ENCODE measurements around the gene WDR46.
A peak's percentile ranks its signal among the peaks of the same experiment; 100 is the strongest.

WDR46 gene

DNA sequence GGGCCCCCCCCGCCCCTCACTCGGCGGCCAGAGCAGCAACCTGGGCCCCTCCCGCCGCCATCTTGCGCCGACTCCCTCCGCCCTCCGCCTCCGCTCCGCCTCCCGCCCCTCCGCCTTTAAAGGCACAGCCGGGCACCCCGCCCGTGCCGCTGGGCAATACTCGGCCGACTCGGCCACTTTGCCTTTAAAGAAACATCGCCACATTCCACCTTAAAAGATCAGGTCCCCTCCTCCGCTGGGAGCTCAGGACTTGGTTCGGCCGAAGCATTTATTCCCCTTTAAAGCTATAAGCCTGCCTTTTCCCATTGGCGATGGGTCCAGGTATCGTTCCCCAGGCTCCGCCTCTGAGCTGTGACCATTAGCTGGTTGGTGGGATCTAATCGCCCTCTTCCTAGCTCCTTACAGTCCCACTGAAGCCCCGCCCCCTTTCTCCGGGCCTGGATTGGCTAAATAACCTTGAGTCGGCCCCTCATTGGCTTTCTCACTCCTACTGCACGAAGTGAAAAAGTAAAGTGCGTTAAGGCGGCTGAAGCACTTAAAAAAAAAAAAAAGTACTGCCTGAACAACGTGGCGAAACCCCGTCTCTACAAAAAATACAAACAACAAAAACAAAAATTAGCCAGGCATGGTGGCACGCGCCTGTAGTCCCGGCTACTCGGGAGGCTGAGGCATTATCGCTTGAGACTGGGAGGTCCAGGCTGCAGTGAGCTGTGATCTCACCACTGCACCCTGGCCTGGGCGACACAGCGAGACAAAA is 28.8 kb upstream of the WDR46 start, which contains the start of gene ZBTB22 (continued):
- TF ChIP-seq IKZF3 (tag by site-specific recombination; IDR thresholded peaks at IDR 0.05), result peak; percentile 67
- peak; percentile 52 for TF ChIP-seq KLF9 (tag by site-specific recombination; IDR thresholded peaks at IDR 0.05; ENCODE audit: low read depth)
- TF ChIP-seq ZNF18 (tag by site-specific recombination; IDR thresholded peaks at IDR 0.05), result no peak
- peak; percentile 69 for TF ChIP-seq EGR2 (tag by site-specific recombination; IDR thresholded peaks at IDR 0.05; ENCODE audit: low read depth)
- peak; percentile 99 for TF ChIP-seq ZNF692 (tag by site-specific recombination; IDR thresholded peaks at IDR 0.05)
- peak; percentile 78 for TF ChIP-seq KLF10 (tag by site-specific recombination; IDR thresholded peaks at IDR 0.05)
- TF ChIP-seq, protein P1, sequence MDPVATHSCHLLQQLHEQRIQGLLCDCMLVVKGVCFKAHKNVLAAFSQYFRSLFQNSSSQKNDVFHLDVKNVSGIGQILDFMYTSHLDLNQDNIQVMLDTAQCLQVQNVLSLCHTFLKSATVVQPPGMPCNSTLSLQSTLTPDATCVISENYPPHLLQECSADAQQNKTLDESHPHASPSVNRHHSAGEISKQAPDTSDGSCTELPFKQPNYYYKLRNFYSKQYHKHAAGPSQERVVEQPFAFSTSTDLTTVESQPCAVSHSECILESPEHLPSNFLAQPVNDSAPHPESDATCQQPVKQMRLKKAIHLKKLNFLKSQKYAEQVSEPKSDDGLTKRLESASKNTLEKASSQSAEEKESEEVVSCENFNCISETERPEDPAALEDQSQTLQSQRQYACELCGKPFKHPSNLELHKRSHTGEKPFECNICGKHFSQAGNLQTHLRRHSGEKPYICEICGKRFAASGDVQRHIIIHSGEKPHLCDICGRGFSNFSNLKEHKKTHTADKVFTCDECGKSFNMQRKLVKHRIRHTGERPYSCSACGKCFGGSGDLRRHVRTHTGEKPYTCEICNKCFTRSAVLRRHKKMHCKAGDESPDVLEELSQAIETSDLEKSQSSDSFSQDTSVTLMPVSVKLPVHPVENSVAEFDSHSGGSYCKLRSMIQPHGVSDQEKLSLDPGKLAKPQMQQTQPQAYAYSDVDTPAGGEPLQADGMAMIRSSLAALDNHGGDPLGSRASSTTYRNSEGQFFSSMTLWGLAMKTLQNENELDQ (tag by site-specific recombination; IDR thresholded peaks at IDR 0.05; ENCODE audit: low read depth), result no peak
- peak; percentile 98 for TF ChIP-seq KLF8 (tag by site-specific recombination; IDR thresholded peaks at IDR 0.05)
- TF ChIP-seq, protein P2, sequence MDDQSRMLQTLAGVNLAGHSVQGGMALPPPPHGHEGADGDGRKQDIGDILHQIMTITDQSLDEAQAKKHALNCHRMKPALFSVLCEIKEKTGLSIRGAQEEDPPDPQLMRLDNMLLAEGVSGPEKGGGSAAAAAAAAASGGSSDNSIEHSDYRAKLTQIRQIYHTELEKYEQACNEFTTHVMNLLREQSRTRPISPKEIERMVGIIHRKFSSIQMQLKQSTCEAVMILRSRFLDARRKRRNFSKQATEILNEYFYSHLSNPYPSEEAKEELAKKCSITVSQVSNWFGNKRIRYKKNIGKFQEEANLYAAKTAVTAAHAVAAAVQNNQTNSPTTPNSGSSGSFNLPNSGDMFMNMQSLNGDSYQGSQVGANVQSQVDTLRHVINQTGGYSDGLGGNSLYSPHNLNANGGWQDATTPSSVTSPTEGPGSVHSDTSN (CRISPR knock-in tag; IDR thresholded peaks at IDR 0.05), result no peak
- TF ChIP-seq ZNF140 (tag by site-specific recombination; IDR thresholded peaks at IDR 0.05), result no peak
- TF ChIP-seq BCL11A (tag by site-specific recombination; IDR thresholded peaks at IDR 0.05; ENCODE audit: low read depth), result peak; percentile 27; the same call in 1 of the 2 replicates
- no peak for TF ChIP-seq ZNF148 (tag by site-specific recombination; IDR thresholded peaks at IDR 0.05; ENCODE audit: borderline replicate concordance)
- TF ChIP-seq, protein P3, sequence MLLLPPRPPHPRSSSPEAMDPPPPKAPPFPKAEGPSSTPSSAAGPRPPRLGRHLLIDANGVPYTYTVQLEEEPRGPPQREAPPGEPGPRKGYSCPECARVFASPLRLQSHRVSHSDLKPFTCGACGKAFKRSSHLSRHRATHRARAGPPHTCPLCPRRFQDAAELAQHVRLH (tag by site-specific recombination; IDR thresholded peaks at IDR 0.05), result no peak
- TF ChIP-seq ZBTB26 (tag by site-specific recombination; optimal IDR thresholded peaks at IDR 0.05), result peak; percentile 28
- TF ChIP-seq SP3 (tag by site-specific recombination; IDR thresholded peaks at IDR 0.05), result peak; percentile 92
- no peak for TF ChIP-seq ZNF133 (tag by site-specific recombination; IDR thresholded peaks at IDR 0.05)
- TF ChIP-seq ZNF792 (tag by site-specific recombination; IDR thresholded peaks at IDR 0.05), result no peak
- TF ChIP-seq ZNF549 (tag by site-specific recombination; IDR thresholded peaks at IDR 0.05), result no peak
- peak; percentile 56 for TF ChIP-seq GLIS1 (tag by site-specific recombination; IDR thresholded peaks at IDR 0.05)
- TF ChIP-seq ZNF639 (tag by site-specific recombination; IDR thresholded peaks at IDR 0.05), result peak; percentile 50
- no peak for TF ChIP-seq ZNF292 (tag by site-specific recombination; IDR thresholded peaks at IDR 0.05; ENCODE audit: borderline replicate concordance, low read depth)
- TF ChIP-seq ZBTB20 (tag by site-specific recombination; IDR thresholded peaks at IDR 0.05), result peak; percentile 26; the same call in 1 of the 2 replicates
- peak; percentile 97 for TF ChIP-seq ZFP69B (tag by site-specific recombination; IDR thresholded peaks at IDR 0.05)
- no peak for TF ChIP-seq ZNF354C (tag by site-specific recombination; IDR thresholded peaks at IDR 0.05; ENCODE audit: borderline replicate concordance, low read depth)
- TF ChIP-seq GLIS2 (tag by site-specific recombination; IDR thresholded peaks at IDR 0.05), result 0 out of 2 replicates have a peak, but pooled peaks have one; percentile 22
- no peak for TF ChIP-seq ZNF621 (tag by site-specific recombination; IDR thresholded peaks at IDR 0.05)
- peak; percentile 71 for TF ChIP-seq ZXDB (tag by site-specific recombination; IDR thresholded peaks at IDR 0.05)

Measured in HEK293 (cell line).